NOMO-1 treated with DMSO at 0.1 percent for 48 hours (cell line): ENCODE measurements around the gene HS3ST5.
"Not testable (repeated sequence)": the region's sequence is repeated elsewhere in the genome, so short reads cannot be mapped to it uniquely, and the experiment has no call there.

Source experiments
- DNase-seq: peaks from one replicate; lab custom pipeline; 2025; ENCODE audit not compliant: unreplicated experiment; lab: John Stamatoyannopoulos, UW

The HS3ST5 gene

GRCh38 chr6:114108119-114109002 is 234.5 kb downstream of the HS3ST5 start:
- peak; percentile 45 for DNase-seq

GRCh38 chr6:114106020-114106419 is 236.8 kb downstream of the HS3ST5 start:
- no peak for DNase-seq

GRCh38 chr6:114101255-114101654 is 241.6 kb downstream of the HS3ST5 start:
- DNase-seq = no peak

GRCh38 chr6:114100215-114100994 is 242.4 kb downstream of the HS3ST5 start:
- DNase-seq = no peak

GRCh38 chr6:114096561-114097172 is 246.2 kb downstream of the HS3ST5 start:
- DNase-seq = peak; percentile 35

- no peak for DNase-seq
These were observed 249.9 kb downstream of the HS3ST5 start for GRCh38 chr6:114092943-114093342.

- DNase-seq = no peak
These were observed 252.2 kb downstream of the HS3ST5 start for GRCh38 chr6:114090626-114091025.

- DNase-seq = no peak
These were observed 255.3 kb downstream of the HS3ST5 start for GRCh38 chr6:114087496-114087895.

- no peak for DNase-seq
These were observed 257.6 kb downstream of the HS3ST5 start for GRCh38 chr6:114085211-114085610.

GRCh38 chr6:114084327-114084890 is 258.4 kb downstream of the HS3ST5 start:
- DNase-seq = no peak

- no peak for DNase-seq
These were observed 259.6 kb downstream of the HS3ST5 start for GRCh38 chr6:114083251-114083650.

GRCh38 chr6:114081730-114082129 is 261.1 kb downstream of the HS3ST5 start:
- no peak for DNase-seq

GRCh38 chr6:114080891-114081510 is 261.8 kb downstream of the HS3ST5 start:
- DNase-seq = peak; percentile 33

- DNase-seq = not testable (repeated sequence)
These were observed 262.4 kb downstream of the HS3ST5 start for GRCh38 chr6:114080410-114080809.

- no peak for DNase-seq
These were observed 267.0 kb downstream of the HS3ST5 start for GRCh38 chr6:114075777-114076176.

- DNase-seq = no peak
These were observed 267.5 kb downstream of the HS3ST5 start for GRCh38 chr6:114075300-114075699.

- DNase-seq = no peak
These were observed 274.1 kb downstream of the HS3ST5 start for GRCh38 chr6:114068771-114069170.

- DNase-seq = no peak
These were observed 274.7 kb downstream of the HS3ST5 start for GRCh38 chr6:114068116-114068515.

GRCh38 chr6:114064862-114065261 is 278.0 kb downstream of the HS3ST5 start:
- peak; percentile 62 for DNase-seq

GRCh38 chr6:114063956-114064355 is 278.9 kb downstream of the HS3ST5 start:
- peak; percentile 26 for DNase-seq

GRCh38 chr6:114062199-114062598 is 280.6 kb downstream of the HS3ST5 start:
- no peak for DNase-seq
